GM18951 (cell line): ENCODE results near the gene CELSR3.

ENCODE experiments used
- POLR2A ChIP-seq: IDR thresholded peaks from 4 replicates; pipeline ENCODE4 v1.6.1; 2011; ENCODE audit warnings: mild to moderate bottlenecking; ENCODE audit not compliant: insufficient read length, insufficient read depth; ENCODE audit errors: extremely low read depth
- in situ Hi-C: fragments of 300-500 bp; cut with MboI; formaldehyde crosslinking; loops from one replicate; pipeline ENCODE4 v1.12.0; 2022; ENCODE audit warnings: low sequenced_read_pairs, mixed read lengths, inconsistent platforms; ENCODE audit not compliant: unreplicated experiment

Gene CELSR3

GRCh38 chr3:48601622-48601994, 61.1 kb downstream of the CELSR3 start:
- in situ Hi-C loops: no loop called here
- no peak for TF ChIP-seq POLR2A

DNA sequence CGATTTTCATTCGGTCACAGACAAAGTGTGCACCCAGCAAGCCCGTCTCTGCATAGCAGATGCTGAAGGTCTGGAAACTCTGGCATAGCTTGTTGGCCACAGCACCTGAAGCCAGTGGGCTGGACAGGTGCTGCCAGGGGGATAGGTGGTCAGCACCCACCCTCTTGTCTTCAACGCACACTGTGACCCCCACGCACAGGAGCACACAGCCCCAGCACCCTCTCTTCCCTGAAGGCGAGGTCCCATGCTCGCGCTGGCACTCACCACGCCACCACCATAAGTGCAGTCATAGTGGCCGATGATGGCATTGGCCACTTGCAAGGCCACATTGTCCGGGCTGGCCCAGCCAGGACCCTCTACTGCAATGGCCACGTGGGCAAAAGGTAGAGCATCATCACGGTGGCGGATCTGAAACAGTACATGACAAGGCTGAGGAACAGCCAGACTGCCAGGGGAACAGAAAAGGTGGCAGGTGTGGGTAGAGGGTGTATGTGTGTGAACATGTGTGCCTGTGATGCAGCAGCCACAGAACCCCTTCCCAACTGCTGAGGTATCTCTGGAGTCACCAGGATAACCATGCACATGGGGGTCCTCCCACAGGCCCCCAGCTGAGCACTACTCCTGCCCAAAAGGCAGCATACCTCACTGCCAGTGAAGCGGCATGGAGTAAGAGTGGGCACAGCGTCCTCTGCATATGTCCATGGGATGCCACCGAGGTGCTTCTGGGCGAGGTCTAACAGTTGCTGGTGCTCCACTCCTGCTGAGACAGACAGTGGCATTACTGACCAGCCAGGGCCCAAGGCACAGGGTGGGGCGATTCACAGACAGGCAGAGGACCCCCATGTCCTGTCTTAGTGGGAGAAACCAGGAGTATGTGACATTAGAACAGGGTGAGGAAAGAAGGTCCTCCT, 61.7 kb downstream of the CELSR3 start:
- in situ Hi-C loops: no loop called here
- no peak for TF ChIP-seq POLR2A

GRCh38 chr3:48599509-48600285, 63.0 kb downstream of the CELSR3 start:
- no peak for TF ChIP-seq POLR2A
- in situ Hi-C loops: no loop called here

- in situ Hi-C loops: no loop called here
Observed at GRCh38 chr3:48599077-48599501, 63.6 kb downstream of the CELSR3 start.

DNA sequence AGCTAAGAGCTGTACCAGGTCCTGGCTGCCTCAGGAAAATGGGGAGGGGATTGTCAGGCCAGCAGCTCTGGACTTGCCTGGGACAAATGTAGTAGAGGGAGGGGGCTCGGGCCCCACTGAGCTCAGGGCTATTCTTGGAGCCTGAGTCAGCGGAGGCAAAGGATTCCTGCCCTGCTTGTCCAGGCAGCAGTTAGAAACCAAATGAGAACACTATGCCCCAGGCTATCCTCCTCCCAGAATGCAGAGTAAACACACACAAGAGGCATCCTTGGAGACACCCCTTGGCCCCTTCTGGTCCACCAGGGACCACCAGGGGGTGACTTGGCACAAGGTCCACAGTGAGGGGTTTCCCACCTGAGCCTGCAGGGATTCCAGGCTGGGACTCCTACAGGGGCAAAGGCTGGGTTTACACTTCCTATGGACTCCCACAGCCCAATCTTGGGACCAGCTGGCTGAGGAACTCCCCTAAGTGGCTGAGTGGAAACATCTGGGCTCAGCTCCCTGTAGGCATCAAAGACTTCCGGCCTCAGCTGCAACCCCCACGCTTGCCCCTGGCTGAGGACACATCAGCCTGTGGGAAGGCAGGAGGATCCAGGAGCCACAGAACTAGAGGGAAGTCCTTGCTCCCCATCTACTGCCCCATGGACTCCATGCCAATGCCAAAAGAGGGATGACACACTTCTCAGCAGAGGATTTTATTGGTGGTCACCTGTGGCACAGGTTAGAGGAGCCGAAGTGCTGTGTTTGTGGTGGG, 64.2 kb downstream of the CELSR3 start:
- no peak for TF ChIP-seq POLR2A
- in situ Hi-C loops: no loop called here

More at GRCh38 chr3:48599077-48599501, 63.6 kb downstream of the CELSR3 start:
- no peak for TF ChIP-seq POLR2A

DNA sequence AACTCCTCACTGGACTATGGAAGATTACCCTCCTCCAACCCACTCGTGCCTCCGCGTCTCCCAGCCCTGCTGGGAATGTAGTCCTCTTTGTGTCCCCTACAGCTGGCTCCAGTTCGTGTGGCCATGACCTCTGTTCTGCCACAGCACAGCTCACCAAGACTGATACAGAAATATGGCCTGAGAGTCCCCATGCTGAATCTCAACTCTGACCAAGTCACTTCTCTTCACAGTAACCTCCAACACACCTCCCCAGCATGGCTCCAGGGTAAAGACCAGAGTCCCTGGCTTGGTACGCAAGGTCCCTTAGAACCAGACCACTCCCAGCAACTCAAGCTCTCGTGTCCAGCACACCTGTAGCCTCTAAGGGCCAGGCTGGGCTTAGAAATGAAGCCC, 65.3 kb downstream of the CELSR3 start:
- in situ Hi-C loops: no loop called here
- no peak for TF ChIP-seq POLR2A

DNA sequence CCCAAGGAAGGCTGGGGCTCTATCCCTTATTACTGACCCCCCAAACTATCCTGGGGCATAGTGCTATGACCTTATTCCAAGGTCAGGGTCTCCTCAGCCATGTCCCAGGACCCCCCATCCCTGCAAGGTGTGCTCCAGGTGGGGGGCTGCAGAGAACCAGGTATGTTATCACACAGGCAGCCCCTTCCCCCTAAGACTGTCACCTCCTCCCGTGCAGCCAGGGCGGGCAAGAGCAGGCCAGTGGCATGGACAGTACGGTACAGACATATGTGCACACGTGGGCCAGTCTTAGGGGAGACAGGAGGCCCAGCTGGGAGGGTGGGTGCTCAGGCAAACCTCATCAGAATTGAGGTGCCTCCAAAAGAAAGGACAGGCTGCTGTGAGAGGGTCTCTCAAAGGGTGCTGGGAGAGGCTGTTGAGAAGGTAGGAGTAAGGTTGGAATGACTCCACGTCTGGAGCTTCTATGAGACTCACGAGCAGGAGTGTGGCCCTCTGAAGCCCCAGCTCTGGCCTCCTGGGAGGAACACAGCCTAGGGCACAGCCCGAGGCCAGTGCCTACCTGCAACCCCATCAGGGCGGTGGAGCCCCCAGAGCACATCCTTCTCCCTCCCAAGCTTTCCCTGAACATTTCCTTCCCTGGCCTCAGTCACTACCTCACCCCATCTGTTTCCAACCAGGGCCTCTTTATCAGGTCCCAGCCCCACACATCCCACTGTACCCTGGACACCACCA, 65.8 kb downstream of the CELSR3 start:
- in situ Hi-C loops: no loop called here
- no peak for TF ChIP-seq POLR2A

- in situ Hi-C loops: no loop called here
- TF ChIP-seq POLR2A: no peak
Observed at GRCh38 chr3:48596157-48596556, 66.5 kb downstream of the CELSR3 start.

GRCh38 chr3:48595526-48596121, 67.1 kb downstream of the CELSR3 start:
- TF ChIP-seq POLR2A: no peak
- in situ Hi-C loops: no loop called here

DNA sequence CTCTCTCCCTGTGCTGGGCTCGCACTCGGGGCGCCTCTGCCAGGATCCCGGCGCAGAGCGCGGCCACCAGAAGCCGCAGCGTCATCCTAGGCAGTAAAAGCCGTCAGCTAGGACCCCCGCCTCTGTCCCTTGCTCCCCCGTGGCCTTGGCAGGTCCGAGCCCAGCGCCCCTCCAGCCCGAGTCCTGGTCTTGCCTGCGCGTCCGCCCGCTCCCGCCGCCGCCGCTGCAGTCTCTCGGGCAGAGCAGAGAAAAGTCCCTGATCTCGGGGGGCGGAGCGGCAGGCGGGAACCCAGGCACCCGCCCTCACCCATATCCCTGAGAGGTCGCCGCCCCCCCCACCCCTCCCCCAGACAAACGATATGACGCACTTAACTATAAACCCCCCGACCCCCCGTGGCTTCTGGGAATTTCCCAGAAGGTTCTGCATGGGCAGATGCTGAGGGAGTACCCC, 67.6 kb downstream of the CELSR3 start, which contains the start of gene COL7A1:
Gene COL7A1, minus strand, starts transcription at position 255 of the 451 bp plus-strand sequence. Its CDS starts 170 bp downstream, at position 85.
- TF ChIP-seq POLR2A: no peak
- in situ Hi-C loops: no loop called here

DNA sequence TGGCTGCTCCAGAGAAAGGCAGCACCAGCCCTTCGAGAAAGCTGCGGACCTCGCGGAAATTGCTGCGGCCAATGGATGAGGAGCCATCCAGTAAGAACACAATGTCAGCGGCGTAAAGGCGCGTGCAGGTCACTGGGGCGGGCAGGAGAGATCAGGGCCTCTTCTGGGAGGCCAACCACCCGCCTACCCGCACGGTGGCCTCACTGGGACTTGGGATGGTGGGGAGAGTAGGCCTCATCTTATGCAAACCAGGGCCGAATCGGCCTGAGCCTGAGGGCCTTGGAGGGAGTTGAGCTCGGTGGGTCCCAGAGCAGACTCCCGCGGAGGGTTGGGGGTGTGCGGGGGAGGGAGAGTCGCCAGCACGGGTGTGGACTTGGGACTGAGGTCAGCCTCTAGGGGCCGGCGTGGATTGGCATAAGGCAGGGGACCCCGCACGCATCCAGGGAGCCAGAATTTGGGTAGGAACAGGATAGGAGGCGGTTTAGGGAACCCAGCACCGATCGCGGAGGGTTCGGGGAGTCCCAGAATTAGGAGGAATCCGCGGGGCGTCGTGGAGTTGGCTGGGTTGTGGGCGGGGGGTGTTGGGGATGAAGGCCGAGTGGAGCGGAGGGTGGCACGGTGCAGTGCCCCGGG, 68.2 kb downstream of the CELSR3 start:
- in situ Hi-C loops: no loop called here

More for the DNA sequence above, 68.2 kb downstream of the CELSR3 start:
- no peak for TF ChIP-seq POLR2A
